ENCODE measurements around the gene CCDC137.
A peak's percentile ranks its signal among the peaks of the same experiment; 100 is the strongest.
"Not testable (repeated sequence)": the region's sequence is repeated elsewhere in the genome, so short reads cannot be mapped to it uniquely, and the experiment has no call there.

CCDC137 gene, protein sequence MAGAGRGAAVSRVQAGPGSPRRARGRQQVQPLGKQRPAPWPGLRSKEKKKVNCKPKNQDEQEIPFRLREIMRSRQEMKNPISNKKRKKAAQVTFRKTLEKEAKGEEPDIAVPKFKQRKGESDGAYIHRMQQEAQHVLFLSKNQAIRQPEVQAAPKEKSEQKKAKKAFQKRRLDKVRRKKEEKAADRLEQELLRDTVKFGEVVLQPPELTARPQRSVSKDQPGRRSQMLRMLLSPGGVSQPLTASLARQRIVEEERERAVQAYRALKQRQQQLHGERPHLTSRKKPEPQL

DNA sequence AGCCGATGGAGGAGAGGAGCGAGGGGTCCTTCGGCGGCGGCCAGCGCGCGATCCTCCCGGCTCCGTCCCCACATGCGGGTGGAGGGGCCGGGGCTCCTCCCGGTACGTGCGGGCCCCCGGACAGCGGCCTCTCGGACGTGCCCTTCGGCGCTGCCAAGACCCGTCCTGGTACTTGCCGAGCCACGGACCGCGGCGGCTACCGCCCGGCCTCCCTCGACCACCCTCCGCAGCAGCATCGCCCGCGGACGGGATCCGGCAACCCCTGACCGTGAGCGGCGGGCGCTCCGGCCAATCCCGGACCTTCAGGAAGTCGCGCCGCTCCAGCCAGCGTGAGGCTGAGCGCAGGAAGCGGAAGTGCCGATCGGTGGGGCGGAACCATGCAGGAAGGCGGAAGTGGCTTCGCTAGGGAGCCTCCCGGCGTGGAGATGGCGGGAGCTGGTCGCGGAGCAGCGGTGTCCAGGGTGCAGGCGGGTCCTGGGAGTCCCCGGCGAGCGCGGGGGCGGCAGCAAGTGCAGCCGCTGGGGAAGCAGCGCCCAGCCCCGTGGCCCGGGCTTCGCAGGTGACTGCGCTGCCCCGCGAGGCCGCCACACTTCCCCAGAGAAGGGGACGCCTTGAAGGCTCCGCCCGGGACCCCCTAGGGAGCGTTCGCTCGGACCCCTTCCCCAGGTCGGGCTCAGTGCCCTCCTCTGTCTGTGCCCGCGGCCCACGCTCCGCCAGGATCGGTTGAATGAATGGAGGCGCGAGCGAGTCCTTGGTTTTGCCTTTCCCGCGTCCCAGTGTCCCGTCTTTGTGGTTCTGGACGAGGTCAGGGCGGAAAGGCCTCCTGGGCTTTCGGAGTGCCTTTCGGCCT, at the start of gene CCDC137, which contains the start of gene OXLD1:
Gene CCDC137, plus strand, starts transcription at position 396 of the 850 bp plus-strand sequence. Its CDS starts 30 bp downstream, at position 426.
Gene OXLD1, minus strand, starts transcription at position 264 of the 850 bp plus-strand sequence. Its CDS starts 28 bp downstream, at position 236.
- peak; percentile 87 for DNase-seq

DNA sequence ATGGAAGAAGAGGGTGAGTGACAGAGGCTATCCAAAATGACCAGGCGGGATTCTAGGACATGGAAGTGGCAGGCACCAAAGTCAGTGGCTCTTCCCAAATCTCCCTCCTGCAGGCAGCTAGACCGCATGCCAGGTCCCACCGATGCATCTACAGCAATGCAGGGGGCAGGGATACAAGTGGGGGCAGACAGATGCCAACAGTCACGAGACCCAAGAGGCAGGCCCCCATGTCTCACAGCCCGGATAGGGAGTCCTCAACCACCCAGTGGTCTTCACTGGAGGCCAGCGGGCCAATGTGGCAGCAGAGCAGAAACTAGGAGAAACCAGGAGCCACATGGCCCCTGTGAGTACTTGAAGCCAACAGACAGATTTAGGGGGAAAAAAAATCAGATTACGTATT, 49.7 kb upstream of the CCDC137 start:
- DNase-seq, result no peak

DNA sequence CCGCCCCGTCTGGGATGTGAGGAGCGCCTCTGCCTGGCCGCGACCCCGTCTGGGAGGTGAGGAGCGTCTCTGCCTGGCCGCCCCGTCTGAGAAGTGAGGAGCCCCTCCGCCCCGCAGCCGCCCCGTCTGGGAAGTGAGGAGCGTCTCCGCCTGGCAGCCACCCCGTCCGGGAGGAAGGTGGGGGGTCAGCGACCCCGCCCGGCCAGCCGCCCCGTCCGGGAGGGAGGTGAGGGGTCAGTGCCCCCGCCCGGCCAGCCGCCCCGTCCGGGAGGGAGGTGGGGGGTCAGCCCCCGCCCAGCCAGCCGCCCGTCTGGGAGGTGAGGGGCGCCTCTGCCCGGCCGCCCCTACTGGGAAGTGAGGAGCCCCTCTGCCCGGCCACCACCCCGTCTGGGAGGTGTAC, 48.2 kb upstream of the CCDC137 start:
- DNase-seq, result not testable (repeated sequence)

DNA sequence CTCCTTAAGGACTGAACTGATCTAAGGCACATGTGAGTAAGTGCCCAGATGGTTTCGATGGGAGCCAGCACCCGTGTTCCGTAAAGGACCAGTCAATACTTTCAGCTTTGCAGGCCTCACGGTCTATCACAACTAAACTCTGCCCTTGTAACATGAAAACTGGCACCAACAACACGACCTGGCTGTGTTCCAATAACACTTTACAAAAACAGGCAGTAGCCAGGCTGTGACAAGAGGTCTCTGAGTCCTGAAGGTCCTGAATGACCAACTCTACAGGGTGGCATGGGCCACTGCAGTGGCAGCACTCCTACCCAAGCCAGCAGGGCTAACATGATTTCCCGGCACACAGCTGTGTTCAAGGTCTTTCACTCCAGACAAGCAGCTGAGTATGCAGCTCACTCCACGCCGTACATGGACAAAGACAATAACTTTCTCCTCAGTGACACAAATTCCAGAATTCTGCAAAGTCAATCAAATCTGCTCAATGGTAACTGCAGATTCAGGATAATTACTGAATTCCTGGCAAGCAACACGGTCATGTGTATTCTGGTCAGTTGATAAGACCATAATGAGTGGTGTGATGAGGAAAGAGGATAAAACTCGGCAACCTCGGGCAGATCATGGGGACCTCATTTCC, 44.9 kb upstream of the CCDC137 start:
- no peak for DNase-seq

DNA sequence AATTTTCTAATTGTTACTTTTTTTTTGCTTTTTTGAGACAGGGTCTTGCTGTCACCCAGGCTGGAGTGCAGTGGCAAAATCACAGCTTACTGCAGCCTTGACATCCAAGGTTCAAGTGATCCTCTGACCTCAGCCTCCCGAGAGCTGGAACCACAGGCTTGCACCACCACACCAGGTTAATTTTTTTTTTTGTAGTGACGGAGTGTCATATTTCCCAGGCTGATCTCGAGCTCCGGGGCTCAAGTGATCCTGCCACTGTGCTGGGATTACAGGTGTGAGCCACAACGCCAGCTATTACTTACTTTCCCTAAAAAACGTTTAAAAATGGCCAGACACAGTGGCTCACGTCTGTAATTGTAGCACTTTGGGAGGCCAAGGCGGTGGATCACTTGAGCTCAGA, 36.3 kb upstream of the CCDC137 start:
- no peak for DNase-seq

DNA sequence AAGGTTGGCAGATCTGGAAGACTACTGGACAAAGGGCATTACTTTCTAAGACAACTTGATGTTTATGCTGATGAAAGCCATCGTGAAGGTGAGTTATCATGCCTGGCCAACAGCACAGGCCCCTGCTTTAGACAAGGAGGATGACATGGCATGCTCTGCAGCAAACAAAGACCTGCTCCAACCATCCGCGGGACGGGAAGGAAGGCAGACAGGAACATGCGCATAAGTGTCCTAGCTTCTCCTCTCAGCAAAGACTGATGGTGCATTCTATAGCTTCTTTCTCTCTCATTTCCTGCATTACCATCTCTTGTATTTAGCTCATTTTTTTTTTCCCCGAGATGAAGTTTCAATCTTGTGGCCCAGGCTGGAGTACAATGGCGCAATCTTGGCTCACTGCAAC, 35.1 kb upstream of the CCDC137 start:
- DNase-seq, result no peak

DNA sequence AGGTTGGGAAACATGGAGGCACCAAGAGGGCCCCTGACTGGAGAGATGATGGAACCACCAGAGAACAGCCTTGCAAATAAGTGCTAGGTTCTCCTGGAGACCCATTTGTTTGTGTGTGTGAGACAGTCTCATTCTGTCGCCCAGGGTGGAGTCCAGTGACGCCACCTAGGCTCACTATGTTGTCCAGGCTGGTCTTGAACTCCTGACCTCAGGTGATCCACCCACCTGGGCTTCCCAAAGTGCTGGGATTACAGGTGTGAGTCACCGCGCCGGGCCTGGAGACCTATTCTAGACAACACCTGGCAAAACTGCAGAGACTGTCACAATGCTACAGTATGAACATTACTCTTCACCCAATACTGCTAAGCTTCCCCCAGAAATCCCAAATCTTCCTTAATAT, 31.1 kb upstream of the CCDC137 start:
- no peak for DNase-seq

DNA sequence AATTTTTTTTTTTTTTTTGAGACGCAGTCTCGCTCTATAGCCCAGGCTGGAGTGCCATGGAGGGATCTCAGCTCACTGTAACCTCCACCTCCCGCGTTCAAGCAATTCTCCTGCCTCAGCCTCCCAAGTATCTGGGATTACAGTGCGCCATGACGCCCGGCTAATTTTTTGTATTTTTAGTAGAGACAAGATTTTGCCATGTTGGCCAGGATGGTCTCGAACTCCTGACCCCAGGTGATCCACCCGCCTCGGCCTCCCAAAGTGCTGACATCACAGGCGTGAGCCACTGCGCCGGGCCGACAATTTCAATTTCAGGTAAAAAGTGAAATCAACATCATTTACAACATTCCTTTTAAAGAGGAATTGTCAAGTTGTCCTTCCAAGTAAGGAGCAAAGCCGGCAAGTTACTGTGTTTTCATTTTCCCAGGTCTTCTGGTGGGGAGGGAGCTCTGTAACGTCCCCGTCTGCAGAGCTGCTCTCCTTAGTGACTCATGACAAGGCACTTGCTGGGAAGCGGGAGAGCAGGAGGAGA, 30.5 kb upstream of the CCDC137 start:
- DNase-seq, result no peak

DNA sequence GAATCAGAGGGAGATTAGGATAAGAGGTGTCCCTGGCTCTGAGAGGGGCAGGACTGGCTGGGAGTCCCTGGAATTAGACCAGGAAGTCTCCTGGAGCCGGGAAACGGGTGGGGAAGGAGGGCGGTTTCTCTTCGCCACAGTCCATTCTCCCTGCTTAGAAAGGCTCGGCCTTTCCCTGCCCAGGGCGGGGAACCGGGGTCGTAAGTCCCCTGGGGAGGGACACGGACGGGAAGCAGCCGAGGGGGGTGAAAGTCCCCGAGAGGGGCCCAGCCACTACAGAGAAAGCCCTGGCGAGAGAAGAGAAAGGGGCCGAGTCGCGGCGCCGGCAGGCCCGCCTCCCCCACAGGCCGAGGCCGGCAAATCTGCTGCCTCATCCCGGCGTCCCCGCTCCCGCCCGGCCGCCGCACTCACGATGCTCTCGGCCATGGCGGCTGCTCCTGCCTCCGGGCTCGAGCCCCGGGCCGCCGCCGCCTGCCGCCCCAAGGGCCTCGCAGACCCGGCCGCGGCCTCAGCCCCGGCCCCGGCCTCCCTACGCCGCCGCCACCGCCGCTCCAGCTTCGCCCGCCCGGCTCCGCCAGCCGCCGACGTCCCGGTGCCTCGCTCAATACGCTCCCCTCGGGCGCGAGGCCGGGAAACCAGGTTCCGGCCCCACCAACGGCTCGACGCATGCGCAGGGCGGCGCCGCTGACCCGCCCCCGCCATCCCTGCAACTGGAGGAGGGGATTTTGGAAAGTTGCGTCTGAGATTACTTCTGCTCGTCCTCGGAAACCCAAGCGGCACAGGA, 29.8 kb upstream of the CCDC137 start, which contains the start of the genes NPLOC4 and TSPAN10:
Gene NPLOC4, minus strand, starts transcription at position 608 of the 784 bp plus-strand sequence. Its CDS starts 182 bp downstream, at position 426.
Gene TSPAN10, plus strand, starts transcription at position 692 of the 784 bp plus-strand sequence. CDS start 5,217 bp downstream, outside the sequence.
- DNase-seq, result peak; percentile 45

DNA sequence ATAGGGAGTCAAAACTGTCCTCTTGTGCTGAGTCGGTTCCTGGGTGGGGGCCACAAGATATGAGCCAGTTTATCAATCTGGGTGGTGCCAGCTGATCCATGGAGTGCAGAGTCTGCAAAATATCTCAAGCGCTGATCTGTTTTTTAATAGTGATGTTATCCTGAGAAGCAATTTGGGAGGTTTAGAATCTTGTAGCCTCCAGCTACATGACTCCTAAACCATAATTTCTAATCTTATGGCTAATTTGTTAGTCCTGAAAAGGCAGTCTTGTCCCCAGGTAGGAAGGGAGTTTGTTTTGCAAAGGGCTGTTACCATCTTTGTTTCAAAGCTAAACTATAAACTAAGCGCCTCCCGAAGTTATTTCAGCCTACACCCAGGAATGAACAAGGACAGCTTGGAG, 27.9 kb upstream of the CCDC137 start:
- no peak for DNase-seq

DNA sequence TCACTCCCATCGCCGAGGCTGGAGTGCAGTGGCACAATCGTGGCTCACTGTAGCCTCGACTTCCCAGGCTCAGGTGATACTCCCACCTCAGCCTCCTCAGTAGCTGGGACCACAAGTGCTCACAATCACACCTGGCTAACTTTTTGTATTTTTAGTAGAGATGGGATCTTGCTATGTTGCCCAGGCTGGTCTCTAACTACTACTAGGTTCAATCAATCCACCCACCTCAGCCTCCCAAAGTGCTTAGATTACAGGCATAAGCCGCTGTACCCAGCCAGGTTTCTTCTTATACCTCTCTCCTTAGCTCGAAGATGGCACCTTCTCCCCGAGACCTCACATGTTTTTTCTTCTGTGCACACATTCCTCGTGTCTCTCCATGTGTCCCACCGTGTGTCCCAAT, 26.5 kb upstream of the CCDC137 start:
- DNase-seq, result no peak

DNA sequence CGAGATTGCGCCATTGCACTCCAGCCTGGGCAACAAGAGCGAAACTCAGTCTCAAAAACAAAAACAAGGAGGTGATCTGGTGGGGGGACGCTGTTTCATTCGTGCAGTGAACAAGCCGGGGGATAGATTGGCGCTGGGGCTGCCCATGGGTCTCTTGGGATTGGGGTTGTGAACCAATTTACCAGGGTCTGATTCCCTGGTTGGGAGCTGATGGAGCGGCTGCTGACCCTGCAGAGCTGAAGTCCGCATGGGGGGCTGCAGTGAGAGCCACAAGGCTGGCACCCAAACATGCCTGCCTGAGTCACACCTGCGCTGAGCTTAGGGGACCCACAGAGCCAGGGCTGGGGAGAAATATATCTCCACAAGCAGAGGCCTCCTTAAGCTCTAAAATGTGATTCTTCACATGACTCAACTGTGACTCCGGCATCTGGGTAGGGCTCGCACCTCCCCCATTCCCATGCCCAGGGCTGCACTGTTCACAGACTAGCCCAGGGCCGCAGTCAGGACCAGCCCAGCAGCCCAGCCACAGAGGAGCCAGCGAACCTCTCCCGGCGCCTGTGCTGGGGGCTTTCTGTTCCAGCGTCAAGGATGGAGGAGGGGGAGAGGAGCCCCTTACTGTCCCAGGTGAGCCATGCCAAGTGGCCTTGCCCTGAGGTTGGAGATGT, 24.6 kb upstream of the CCDC137 start:
- DNase-seq, result no peak

DNA sequence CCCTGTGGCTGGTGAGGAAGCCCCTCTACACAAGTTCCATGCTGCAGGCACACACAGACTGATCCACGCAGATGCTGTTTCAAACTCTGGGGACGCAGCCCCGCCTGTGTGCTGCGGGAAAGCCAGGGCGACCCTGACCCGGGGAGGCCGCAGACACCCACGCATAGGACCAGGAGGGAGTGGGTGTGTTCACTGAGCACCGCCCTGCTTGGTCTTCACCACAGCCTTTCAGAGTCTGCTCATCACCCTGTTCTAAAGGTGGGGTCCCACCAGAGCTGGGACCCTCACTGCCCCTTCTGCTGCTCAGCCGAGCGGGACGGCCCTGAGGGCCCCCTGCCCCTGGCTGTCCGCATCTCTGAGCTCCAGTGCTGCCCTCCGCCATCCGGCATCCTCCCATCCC, 22.0 kb upstream of the CCDC137 start:
- no peak for DNase-seq

DNA sequence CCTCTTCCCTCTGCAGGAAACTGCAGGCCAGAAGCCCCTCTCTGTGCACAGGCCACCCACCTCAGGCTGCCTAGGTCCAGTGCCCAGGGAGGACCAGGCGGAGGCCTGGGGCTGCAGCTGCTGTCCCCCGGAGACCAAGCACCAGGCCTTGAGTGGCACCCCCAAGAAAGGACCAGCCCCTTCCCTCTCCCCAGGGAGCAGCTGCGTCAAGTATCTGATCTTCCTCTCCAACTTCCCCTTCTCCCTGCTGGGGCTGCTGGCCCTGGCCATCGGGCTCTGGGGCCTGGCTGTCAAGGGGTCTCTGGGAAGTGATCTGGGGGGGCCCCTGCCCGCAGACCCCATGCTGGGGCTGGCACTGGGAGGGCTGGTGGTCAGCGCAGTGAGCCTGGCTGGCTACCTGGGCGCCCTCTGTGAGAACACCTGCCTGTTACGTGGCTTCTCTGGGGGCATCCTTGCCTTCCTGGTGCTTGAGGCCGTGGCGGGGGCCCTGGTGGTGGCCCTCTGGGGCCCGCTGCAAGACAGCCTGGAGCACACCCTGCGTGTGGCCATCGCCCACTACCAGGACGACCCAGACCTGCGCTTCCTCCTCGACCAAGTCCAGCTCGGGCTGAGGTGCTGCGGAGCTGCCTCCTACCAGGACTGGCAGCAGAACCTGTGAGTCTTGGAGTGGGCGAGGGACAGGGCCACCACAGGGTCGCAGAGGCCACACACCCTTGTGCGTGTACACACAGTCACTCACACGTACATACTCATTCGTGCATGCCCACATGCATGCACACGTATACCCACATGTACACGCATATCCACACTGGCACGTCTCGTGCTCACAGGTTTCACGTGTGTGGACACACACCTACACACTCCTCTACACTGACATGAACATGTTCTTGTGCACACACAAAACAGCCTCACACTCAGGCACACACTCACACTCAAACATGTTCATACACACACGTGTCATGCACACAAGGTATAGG, 21.3 kb upstream of the CCDC137 start:
- DNase-seq, result no peak

DNA sequence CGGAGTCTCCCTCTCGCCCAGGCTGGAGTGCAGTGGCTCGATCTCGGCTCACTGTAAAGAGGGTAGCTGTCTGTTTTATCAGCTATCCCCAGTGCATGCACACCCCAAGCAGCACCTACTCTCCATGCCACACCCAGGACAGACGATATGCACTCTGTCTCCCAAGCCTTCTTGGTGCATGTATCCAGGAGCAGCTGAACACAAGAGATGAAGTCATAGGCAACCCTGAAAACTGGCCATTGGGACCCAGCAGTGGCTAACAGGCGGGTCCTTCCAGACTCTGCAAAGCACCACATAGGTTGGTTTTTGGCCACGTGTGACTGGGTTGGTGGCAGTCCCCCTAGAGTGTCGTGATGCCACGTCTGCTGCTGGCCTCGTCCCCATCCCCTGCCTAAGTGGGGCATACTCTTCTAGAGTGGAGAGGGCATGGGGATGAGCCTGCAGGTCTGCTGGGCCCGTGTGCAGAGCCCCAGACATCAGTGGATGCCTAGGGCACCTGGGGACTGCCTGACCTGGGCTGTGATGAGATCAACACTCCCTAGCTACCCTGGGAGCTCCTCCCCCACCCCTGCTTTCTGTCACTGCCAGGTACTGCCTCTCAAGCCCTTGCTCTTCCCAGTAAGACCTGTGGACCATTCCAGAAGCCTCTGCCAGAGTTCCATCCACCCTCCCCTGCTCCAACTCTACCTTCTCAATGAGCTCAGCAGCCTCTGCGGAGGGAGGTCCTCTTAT, 19.5 kb upstream of the CCDC137 start:
- DNase-seq, result no peak

DNA sequence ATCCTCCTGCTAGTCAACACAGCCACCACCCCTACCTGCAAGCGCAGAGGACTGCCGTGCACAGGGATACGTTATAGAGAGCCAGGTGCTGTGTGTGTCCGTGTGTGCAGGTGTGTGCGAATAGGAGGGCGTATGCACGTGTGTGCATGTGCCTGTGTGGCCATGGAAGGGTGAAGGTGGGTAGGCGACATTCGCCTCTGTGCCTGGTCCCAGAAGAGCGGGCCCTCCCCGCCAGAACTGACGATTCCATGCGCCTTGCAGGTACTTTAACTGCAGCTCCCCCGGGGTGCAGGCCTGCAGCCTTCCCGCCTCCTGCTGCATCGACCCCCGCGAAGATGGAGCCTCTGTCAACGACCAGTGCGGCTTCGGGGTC, 18.9 kb upstream of the CCDC137 start:
- no peak for DNase-seq

DNA sequence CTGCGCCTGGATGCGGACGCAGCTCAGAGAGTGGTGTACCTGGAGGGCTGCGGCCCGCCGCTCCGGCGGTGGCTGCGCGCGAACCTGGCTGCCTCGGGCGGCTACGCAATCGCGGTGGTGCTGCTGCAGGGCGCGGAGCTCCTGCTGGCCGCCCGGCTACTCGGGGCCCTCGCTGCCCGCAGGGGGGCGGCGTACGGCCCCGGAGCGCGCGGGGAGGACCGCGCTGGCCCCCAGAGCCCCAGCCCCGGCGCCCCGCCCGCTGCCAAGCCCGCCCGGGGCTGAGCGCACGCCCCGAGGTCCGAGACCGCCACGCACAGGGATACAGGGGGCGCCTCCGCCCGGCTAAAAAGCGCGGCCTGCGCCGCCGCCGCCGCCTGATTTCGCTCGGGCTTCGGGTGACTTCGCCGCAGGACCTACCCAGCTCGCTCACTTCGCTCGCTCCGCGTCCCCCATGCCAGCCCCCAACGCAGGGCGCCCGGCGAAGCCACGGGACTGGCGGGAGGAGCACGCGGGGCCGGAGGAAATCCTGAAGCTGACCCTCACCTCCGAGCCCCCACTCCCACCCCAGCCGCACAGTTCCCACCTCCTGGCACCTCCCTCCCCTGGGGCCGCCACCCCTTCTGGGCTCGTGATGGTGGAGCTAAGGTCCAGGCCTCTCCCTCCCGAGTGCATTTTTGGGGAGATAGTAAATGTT, 18.4 kb upstream of the CCDC137 start:
- no peak for DNase-seq

DNA sequence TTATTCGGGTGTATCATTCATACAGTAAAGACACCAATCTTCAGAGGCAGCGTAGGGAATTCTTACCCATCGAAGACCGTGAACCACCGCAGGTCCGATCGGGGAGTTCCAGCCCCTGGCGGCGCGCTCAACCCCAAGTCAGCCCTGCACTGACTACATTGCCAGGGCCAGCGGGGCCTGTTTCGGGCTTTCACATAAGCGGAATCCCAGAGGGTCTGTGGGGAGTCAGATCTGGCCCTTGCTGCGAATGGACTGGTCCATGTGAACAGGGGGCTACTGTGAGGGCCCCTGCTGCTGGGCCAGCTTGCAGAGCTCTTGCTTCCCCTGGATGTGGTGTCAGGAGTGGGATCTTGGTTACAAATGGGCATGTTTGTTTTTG, 17.8 kb upstream of the CCDC137 start:
- no peak for DNase-seq

DNA sequence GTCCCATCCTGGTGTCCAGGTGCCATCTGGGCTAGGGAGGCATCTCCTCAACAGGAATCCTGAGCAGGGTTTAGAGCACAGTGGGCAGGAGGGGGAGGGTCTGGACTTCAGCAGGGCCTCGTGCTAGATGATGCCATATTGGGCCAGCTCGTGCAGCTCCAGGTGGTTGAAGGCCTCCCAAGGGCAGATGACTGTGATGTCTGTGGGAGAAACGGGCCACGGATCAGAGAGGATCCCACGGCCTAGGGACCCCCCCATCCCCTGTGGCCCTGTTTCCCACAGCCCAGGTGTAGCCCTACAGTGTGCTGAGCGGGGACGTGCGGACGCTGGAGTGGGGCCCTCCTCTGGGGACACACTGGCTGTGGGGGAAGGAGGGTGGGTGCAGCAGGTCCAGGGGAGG, 15.6 kb upstream of the CCDC137 start:
- no peak for DNase-seq
